ENCODE data around the gene CLCN7. TPM values are rescaled to one million over a fixed set of nuclear protein-coding genes. Genes with fewer than 3 reads are reported as not detected.

The CLCN7 gene, protein sequence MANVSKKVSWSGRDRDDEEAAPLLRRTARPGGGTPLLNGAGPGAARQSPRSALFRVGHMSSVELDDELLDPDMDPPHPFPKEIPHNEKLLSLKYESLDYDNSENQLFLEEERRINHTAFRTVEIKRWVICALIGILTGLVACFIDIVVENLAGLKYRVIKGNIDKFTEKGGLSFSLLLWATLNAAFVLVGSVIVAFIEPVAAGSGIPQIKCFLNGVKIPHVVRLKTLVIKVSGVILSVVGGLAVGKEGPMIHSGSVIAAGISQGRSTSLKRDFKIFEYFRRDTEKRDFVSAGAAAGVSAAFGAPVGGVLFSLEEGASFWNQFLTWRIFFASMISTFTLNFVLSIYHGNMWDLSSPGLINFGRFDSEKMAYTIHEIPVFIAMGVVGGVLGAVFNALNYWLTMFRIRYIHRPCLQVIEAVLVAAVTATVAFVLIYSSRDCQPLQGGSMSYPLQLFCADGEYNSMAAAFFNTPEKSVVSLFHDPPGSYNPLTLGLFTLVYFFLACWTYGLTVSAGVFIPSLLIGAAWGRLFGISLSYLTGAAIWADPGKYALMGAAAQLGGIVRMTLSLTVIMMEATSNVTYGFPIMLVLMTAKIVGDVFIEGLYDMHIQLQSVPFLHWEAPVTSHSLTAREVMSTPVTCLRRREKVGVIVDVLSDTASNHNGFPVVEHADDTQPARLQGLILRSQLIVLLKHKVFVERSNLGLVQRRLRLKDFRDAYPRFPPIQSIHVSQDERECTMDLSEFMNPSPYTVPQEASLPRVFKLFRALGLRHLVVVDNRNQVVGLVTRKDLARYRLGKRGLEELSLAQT
- total RNA-seq (2022): 119 and 127 TPM in 2 replicates
- Bru-seq, nascent RNA: percentile 52 among the genes with signal in this experiment
- percentile 62 among the genes with signal in this experiment for BruChase-seq, experiment 1, labeled RNA remaining after a 2-hour chase
- BruChase-seq, experiment 2, labeled RNA remaining after a 6-hour chase: percentile 77 among the genes with signal in this experiment
- long read RNA-seq, full-length matches to known transcripts: 79 of 136 reads
- long read RNA-seq, partial matches to known transcripts: 25 of 136 reads
- long read RNA-seq, other reads (novel, unspliced or antisense): 32 of 136 reads

- Histone ChIP-seq H3K27me3 (replicated peaks; ENCODE audit: control insufficient read depth, insufficient read depth, low read length) (no peaks in the 10 kb centered on the region), H3K9me3 (no peaks in the 10 kb centered on the region), H3K36me3 (ENCODE audit: control insufficient read depth, insufficient read depth, low read length) (no peaks in the 10 kb centered on the region; the same call in 1 of the 2 replicates), H3K4me3 (ENCODE audit: low read depth, low read length) (peak within 1 kb of the TSS; percentile 85), H3K4me1 (peaks cover 4% of the 10 kb centered on the region; the same call in 1 of the 2 replicates)
- Mint-ChIP-seq H3K27me3 (ENCODE audit: insufficient read depth, unreplicated experiment) (no peaks in the 10 kb centered on the region), H3K4me3 (ENCODE audit: unreplicated experiment) (peak within 1 kb of the TSS; percentile 73), H3K4me1 (ENCODE audit: low read depth, unreplicated experiment) (no peaks in the 10 kb centered on the region), H3K9me3 (ENCODE audit: unreplicated experiment) (no peaks in the 10 kb centered on the region), H3K36me3 (ENCODE audit: insufficient read depth, unreplicated experiment) (peaks cover 12% of the 10 kb centered on the region), H3K27ac (ENCODE audit: unreplicated experiment) (peak within 1 kb of the TSS; percentile 72)
- CTCF ChIA-PET: no interaction called here
- POLR2A ChIA-PET: no interaction called here
- TF ChIP-seq, protein P1, sequence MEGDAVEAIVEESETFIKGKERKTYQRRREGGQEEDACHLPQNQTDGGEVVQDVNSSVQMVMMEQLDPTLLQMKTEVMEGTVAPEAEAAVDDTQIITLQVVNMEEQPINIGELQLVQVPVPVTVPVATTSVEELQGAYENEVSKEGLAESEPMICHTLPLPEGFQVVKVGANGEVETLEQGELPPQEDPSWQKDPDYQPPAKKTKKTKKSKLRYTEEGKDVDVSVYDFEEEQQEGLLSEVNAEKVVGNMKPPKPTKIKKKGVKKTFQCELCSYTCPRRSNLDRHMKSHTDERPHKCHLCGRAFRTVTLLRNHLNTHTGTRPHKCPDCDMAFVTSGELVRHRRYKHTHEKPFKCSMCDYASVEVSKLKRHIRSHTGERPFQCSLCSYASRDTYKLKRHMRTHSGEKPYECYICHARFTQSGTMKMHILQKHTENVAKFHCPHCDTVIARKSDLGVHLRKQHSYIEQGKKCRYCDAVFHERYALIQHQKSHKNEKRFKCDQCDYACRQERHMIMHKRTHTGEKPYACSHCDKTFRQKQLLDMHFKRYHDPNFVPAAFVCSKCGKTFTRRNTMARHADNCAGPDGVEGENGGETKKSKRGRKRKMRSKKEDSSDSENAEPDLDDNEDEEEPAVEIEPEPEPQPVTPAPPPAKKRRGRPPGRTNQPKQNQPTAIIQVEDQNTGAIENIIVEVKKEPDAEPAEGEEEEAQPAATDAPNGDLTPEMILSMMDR (IDR thresholded peaks at IDR 0.05; ENCODE audit: insufficient read depth in 1 of 2, low read depth in 1 of 2, low read length in 1 of 2, severe bottlenecking in 1 of 2, unreplicated experiment in 1 of 2): no peak
- peak; percentile 85 to 91 for DNase-seq
- intact Hi-C loops (cut with micrococcal nuclease; ENCODE audit: unreplicated experiment): loop anchor here (10.0 kb wide), 1 partner anchor 50 kb away; the partner anchor contains the start of gene UQCC4
- no TSS peak for BruUV-seq (replicated peaks)
These were observed at the start of gene CLCN7 for GRCh38 chr16:1474796-1475551. TSS of gene CLCN7 (minus strand) at chr16:1475028. CDS start at chr16:1474974, 54 bp downstream.

DNA sequence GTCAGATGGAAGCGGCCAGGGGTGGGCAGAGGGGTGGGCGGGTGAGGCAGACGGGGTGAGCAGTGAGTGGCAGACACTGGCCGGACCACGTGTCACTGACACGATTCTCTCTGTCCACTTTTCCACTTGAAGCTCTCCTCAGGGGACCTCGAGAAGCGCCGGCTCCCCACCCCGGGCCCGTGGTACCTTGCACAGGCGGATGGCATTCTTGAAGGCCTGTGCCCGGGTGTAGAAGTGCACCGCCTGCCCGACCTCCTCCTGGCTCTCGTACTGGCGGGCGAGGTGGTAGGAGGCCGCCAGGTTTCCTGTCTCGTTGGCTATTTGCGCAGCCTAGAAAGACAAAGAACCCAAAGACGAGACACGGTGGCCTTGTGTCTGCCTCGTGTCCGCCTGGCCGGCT is 49.5 kb upstream of the CLCN7 start:
- TF ChIP-seq, protein P1 (IDR thresholded peaks at IDR 0.05; ENCODE audit: insufficient read depth in 1 of 2, low read depth in 1 of 2, low read length in 1 of 2, severe bottlenecking in 1 of 2, unreplicated experiment in 1 of 2): no peak
- no peak overlapping the region for H3K4me3 Mint-ChIP-seq (ENCODE audit: unreplicated experiment)
- CTCF ChIA-PET: no interaction called here
- Histone ChIP-seq H3K4me1 (no peaks in the 10 kb centered on the region), H3K36me3 (ENCODE audit: control insufficient read depth, insufficient read depth, low read length) (no peaks in the 10 kb centered on the region), H3K4me3 (ENCODE audit: low read depth, low read length) (no peak overlapping the region), H3K27me3 (replicated peaks; ENCODE audit: control insufficient read depth, insufficient read depth, low read length) (no peaks in the 10 kb centered on the region), H3K9me3 (no peaks in the 10 kb centered on the region)
- intact Hi-C loops (cut with micrococcal nuclease; ENCODE audit: unreplicated experiment): no loop called here
- no peaks in the 10 kb centered on the region for H3K9me3 Mint-ChIP-seq (ENCODE audit: unreplicated experiment)
- POLR2A ChIA-PET: no interaction called here
- no peaks in the 10 kb centered on the region for H3K27me3 Mint-ChIP-seq (ENCODE audit: insufficient read depth, unreplicated experiment)
- DNase-seq: no peak
- no peak overlapping the region for H3K27ac Mint-ChIP-seq (ENCODE audit: unreplicated experiment)
- no peaks in the 10 kb centered on the region for H3K4me1 Mint-ChIP-seq (ENCODE audit: low read depth, unreplicated experiment)
- no TSS peak for BruUV-seq (replicated peaks)
- no peaks in the 10 kb centered on the region for H3K36me3 Mint-ChIP-seq (ENCODE audit: insufficient read depth, unreplicated experiment)
